GM21367 (cell line): ENCODE measurements around the gene DNAAF5.
"Not testable (repeated sequence)": the region's sequence is repeated elsewhere in the genome, so short reads cannot be mapped to it uniquely, and the experiment has no call there.

Experiments used
- ATAC-seq: cut with Tn5 transposase; IDR thresholded peaks from one replicate; pipeline ENCODE4 v1.9.1; 2021; ENCODE audit not compliant: unreplicated experiment

Gene DNAAF5

GRCh38 chr7:745431-746154, 19.1 kb downstream of the DNAAF5 start:
- ATAC-seq = no peak

- no peak for ATAC-seq
Observed at GRCh38 chr7:746155-747061, 19.9 kb downstream of the DNAAF5 start.

DNA sequence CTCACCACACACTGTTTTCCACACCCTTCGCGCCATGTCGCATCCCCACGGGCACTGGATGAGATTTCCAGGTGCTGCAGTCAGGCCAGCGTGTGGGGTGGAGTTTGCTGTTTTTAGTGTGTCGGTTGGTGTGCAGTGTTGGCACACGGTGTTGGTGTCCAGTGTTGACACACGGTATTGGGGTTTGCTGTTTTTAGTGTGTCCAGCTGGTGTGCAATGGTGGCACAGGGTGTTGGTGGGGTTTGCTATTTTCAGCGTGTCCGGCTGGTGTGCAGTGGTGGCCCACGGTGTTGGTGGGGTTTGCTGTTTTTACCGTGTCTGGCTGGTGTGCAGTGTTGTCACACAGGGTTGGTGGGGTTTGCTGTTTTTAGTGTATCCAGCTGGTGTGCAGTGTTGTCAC, 20.7 kb downstream of the DNAAF5 start:
- no peak for ATAC-seq

DNA sequence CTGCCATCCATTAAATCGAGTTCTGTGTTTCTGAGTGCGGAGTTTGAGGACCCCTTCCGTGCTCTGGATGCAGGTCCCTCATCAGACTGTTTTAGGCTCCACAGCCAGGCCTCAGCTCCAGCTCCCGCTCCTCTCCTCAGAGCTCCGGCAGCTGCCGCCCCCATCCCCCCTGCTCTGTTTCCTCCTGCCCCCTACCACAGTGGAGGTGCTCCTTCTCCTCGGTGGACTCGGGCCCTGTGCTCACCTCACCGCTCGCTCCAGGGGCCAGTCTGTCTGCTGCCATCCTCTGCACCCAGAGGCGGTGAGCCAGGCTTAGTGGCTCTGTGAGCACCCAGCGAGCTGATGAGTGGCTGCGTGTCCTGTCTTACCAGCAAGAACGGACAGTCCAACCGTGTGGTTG, 21.9 kb downstream of the DNAAF5 start:
- no peak for ATAC-seq

DNA sequence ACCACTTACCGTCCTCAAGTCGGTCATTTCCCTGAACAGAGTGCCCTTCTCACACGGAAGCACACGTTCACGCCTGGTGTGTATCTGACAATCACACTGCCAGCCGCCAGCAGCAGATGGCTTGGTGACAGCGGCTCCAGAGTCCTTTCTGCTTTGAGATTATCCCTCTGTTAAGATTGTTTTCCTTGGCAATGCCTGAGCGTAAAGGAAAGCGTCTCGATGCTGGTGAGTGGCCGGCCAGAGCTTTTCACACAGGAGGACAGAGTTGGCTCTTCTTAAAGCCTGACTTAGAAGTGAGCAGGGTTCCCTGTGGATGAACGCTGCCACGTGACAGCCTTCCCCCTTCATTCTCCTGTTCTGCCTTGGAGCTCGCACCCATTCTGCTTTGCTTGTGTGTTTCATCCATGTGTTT, 22.6 kb downstream of the DNAAF5 start:
- no peak for ATAC-seq

DNA sequence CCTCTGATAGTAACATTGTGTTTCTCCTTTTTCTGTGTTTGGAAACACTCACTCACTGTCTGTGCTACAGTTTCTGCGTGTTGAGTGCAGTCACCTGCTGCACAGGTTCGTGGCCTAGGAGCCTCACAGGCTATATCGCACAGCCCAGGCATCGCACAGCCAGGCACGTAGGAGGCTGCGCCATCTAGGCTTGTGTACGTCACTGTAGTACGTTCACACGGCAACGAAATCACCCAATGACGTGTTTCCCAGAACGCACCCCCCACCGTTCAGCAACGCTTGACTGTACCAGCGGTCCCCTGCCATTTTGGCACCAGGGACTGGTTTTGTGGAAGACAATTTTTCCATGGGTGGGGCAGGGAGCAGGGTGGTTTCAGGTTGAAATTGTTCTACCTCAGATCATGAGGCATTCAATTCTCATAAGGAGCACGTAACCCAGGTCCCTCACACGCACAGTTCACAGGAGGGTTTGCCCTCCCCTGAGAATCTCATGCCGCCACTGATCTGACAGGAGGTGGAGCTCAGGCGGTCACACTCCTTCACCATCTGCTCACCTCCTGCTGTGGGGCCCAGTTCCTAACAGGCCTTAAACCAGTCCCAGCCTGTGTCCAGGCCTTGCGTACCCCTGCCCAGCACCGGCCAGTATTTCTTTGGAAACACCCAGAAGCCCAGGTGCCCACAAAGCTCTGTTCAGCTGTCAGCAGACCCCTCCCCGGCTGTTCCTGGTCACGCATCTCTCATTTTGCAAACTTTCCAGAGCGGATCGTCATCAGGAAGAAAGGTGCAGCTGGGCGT, 23.8 kb downstream of the DNAAF5 start:
- no peak for ATAC-seq

DNA sequence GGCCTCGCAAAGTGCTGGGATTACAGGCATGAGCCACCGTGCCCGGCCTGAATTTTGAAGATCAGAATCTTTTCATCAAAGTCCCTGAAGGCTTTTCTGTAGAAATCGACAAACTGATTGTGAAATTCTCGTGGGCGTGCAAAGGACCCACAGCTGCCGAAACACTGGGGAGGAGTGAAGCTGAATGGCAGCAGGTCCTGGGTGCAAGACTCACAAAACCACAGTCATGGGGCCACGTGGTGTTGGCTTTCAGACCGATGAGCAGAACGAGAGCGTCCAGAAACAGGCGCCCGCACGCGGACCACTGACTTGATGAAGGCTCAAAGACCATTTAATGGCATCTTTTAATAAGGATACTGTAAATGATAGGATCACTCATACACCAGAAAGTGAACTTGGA, 25.3 kb downstream of the DNAAF5 start:
- ATAC-seq = no peak

DNA sequence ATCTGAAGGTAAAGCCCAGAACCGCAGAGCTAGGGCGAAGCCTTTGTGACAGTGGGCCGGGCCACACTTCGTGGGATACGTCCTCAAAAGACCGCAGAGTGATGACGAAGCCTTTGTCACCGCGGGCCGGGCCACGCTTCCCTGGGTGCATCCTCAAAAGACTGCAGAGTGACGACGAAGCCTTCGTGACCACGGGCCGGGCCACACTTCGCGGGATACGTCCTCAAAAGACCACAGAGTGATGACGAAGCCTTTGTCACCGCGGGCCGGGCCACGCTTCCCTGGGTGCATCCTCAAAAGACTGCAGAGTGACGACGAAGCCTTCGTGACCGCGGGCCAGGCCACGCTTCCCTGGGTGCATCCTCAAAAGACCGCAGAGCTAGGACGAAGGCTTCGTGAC, 25.8 kb downstream of the DNAAF5 start:
- ATAC-seq = not testable (repeated sequence)

GRCh38 chr7:753190-753589, 26.7 kb downstream of the DNAAF5 start:
- no peak for ATAC-seq

DNA sequence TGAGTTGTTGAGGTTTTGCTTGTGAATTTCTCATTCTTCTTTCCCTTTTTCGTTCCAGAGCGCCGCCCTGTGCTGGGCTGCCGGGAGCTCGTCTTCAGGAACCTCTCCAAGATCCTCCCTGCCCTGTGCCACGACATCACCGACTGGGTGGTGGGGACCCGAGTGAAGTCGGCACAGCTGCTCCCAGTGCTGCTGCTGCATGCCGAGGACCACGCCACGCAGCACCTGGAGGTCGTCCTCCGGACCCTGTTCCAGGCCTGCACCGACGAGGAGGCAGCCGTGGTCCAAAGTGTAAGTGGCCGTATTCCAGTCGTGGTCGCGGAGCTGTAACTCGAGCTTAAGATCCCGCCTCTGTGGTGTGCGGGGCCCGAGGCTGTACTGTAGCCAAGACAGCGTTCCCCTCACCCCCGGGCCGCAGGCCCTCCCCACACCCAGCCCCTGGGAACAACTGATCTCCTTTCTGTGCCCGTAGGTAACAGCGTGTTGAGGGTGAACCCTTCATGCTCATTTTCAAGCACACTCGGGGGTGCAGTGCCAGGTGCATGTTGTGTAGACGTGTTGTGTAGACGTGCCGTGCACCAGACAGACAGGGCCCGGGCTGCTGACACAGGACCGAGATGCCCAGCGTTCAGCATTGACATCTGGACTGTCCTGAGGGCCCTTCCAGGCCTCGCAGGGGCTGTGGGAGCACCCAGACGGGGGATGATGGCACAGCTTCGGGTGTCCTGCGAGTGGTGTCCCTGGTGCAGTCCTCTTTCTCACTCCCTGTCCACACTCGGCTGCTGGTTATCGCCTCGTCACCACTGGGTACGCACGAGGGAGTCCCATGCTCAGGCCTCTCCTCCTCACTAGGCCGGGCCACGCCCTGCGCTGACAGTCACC, 28.3 kb downstream of the DNAAF5 start:
- no peak for ATAC-seq

DNA sequence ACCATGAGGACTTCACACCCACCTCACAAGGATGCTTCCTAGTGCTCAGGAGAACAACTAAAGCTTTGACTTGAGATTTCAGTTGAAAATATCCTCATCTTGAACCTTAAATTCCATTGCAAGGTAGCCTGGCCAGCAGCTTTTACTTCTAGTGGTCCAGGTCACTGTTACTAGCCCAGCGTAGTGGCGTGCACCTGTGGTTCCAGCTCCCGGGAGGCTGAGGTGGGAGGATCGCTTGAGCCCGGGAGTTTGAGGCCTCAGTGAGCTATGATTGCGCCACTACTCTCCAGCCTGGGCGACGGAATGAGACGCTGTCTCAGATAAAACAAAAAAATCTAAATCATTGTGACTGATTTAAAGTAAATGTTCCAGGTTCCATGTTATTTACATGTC, 28.9 kb downstream of the DNAAF5 start:
- no peak for ATAC-seq

- ATAC-seq = no peak
Observed at GRCh38 chr7:756231-756927, 29.9 kb downstream of the DNAAF5 start.

- no peak for ATAC-seq
Observed at GRCh38 chr7:756928-757560, 30.5 kb downstream of the DNAAF5 start.

GRCh38 chr7:757741-758163, 31.3 kb downstream of the DNAAF5 start:
- no peak for ATAC-seq

DNA sequence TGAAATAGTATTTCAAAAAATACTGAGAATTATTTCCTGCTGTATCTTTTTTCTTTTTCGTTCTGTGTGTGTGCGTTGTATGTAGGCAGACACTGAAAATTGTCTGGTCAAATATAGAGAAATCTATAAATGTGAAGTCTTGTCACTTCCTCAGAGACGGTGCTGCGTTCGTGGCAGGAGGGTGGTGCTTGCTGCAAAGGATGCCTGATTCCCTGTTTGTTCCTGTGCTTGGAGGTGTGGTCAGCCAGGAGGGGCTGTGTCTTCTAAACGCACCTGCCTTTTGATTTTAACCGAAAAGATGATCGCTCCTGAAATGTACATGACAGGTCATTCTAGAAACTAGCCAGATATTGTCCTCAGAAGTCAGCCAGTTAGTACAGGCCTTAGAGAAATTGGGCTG, 33.1 kb downstream of the DNAAF5 start:
- no peak for ATAC-seq

GRCh38 chr7:760006-760405, 33.5 kb downstream of the DNAAF5 start:
- no peak for ATAC-seq

GRCh38 chr7:761101-761500, 34.6 kb downstream of the DNAAF5 start:
- ATAC-seq = no peak

DNA sequence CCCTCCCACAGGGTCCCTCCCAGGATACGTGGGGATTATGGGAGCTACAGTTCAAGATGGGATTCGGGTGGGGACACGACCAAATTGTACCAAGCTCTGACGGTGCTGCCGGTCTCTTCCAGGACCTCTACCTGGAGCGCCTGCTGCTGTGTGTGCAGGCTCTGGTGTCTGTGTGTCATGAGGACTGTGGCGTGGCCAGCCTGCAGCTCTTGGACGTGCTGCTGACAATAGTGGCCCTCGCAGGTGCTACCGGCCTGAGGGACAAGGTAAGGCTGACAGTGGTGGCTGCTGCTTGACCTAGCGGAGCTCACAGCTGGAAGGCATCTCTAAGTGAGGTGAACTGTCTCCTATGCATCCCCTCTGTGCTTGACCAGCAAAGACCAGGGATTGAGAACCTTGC, 35.1 kb downstream of the DNAAF5 start:
- no peak for ATAC-seq

DNA sequence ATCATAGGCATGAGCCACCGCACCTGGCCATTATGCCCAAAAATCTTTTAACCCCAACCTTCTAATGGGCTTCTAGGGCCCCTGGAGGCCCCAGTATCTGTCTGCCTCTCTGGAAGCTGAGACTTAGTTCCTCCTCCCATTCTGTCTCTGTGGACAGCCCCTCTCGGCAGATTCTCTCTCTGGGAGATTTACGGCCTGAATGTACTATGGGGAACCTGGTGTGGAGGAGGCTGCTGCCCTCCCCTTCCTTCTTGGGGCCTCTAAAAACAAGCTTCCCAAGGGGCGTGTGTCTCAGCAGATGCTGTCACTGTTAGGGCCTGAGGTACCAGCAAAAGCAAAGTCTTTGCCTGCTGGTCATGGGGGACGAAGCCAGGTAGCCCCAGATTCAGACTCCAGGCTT, 36.4 kb downstream of the DNAAF5 start:
- no peak for ATAC-seq
